ENCODE data around the gene TAS1R1.

TAS1R1 gene

GRCh38 chr1:6601923-6602668 lies 47.0 kb downstream of the TAS1R1 start:
- FAIRE-seq (no peak), DNase-seq (ENCODE audit: insufficient read length, low spot score) (no peak)
- TF ChIP-seq, protein P1, sequence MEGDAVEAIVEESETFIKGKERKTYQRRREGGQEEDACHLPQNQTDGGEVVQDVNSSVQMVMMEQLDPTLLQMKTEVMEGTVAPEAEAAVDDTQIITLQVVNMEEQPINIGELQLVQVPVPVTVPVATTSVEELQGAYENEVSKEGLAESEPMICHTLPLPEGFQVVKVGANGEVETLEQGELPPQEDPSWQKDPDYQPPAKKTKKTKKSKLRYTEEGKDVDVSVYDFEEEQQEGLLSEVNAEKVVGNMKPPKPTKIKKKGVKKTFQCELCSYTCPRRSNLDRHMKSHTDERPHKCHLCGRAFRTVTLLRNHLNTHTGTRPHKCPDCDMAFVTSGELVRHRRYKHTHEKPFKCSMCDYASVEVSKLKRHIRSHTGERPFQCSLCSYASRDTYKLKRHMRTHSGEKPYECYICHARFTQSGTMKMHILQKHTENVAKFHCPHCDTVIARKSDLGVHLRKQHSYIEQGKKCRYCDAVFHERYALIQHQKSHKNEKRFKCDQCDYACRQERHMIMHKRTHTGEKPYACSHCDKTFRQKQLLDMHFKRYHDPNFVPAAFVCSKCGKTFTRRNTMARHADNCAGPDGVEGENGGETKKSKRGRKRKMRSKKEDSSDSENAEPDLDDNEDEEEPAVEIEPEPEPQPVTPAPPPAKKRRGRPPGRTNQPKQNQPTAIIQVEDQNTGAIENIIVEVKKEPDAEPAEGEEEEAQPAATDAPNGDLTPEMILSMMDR (IDR thresholded peaks at IDR 0.05; ENCODE audit: insufficient read depth, missing control alignments): no peak

GRCh38 chr1:6602669-6603237 lies 47.6 kb downstream of the TAS1R1 start, which contains the start of gene KLHL21:
TSS of gene KLHL21 (minus strand) at chr1:6602869. CDS start at chr1:6602817, 52 bp downstream.
- DNase-seq (ENCODE audit: insufficient read length, low spot score): peak; percentile 59
- FAIRE-seq: no peak
- TF ChIP-seq, protein P1 (IDR thresholded peaks at IDR 0.05; ENCODE audit: insufficient read depth, missing control alignments): no peak

- no peak for FAIRE-seq
- DNase-seq (ENCODE audit: insufficient read length, low spot score): no peak
- TF ChIP-seq, protein P1 (IDR thresholded peaks at IDR 0.05; ENCODE audit: insufficient read depth, missing control alignments): no peak
These were observed 48.3 kb downstream of the TAS1R1 start for GRCh38 chr1:6603238-6603914.

- no peak for FAIRE-seq
- DNase-seq (ENCODE audit: insufficient read length, low spot score): no peak
- TF ChIP-seq, protein P1 (IDR thresholded peaks at IDR 0.05; ENCODE audit: insufficient read depth, missing control alignments): no peak
These were observed 48.9 kb downstream of the TAS1R1 start for GRCh38 chr1:6603915-6604558.

DNA sequence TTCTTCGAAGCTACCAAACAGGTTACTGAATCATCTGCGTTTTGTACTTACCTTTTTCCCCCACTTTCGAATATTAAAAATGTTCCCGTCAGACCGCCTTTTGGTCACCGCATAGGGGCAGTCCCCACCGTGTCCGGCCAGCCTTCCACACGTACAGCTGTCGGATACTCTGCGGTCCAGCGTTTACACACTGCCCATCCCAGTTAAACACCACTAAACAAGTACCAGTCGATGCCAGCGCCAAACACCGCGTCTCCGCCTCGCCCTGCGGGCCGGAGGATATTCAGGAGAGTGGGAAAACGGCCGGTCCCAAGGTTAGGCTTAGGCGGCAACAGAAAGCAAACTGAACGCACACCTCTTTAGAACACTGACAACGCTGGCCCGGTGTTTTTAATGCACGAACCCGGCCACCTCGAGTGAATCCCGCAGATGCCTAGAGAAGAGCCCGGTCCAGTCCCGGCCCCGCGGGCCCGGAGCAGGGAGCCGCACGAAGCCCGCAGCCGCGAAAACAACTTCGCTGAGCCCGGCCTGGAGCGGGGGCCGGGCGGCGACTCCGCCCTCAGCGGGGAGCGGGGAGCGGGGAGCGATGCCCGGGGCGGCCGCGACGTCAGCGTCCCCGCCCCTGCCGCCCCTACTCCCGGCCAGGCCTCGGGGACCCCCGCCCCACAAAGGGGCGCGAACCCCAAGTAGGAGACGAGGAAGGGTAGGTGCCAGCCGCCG lies 57.7 kb downstream of the TAS1R1 start:
- no peak for FAIRE-seq
- no peak for DNase-seq (ENCODE audit: insufficient read length, low spot score)
- TF ChIP-seq, protein P1 (IDR thresholded peaks at IDR 0.05; ENCODE audit: insufficient read depth, missing control alignments): no peak

DNA sequence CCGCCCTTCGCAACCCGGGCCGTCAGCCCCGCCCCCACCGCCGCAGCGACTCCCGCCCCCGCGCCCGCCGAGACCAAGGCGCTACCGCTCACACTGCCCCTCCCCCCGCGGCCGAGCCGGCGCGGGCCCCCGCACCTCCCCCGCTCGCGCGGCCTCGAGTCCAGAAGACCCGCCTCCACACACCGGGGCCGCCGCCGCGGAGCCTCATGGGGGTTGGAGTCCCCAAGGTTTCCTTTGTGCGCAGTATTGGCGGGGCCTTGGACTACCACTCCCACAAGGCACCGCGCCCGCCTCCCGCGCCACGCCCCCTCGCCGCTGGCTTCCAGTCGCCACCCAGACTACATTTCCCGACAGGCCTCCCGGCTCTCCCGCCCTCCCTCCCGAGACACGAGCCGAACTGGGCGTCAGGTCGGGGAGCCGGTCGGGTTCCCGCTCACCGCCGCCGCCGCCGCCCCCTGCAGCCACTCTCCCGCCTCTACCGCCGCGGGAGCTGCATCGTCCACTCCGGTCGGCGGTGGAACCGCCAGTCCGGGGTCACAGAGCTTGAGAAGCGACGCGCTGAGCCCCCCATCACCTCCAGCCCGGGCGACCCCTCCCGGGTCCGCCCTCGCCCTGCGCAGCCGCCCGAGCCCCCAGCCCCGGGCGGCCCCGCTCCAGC lies 58.4 kb downstream of the TAS1R1 start, which contains the start of gene PHF13:
Gene PHF13, plus strand, starts transcription at position 371 of the 658 bp plus-strand sequence. CDS start 336 bp downstream, outside the sequence.
- DNase-seq (ENCODE audit: insufficient read length, low spot score) (peak; percentile 78), FAIRE-seq (no peak)
- TF ChIP-seq, protein P1 (IDR thresholded peaks at IDR 0.05; ENCODE audit: insufficient read depth, missing control alignments): no peak

Measured in D721Med (cell line).